Loucy (cell line): ENCODE measurements around the gene RUFY3.

Experiments
- CTCF ChIP-seq: fragments of 200-600 bp; sonication (generic); conservative IDR thresholded peaks from 2 replicates; pipeline ENCODE4 v1.5.1; 2014; ENCODE audit warnings: mild to moderate bottlenecking, antibody characterized with exemption, low read length
- EZH2phosphoT487 ChIP-seq: fragments of 200-600 bp; IDR thresholded peaks from 2 replicates; pipeline ENCODE4 v1.6.1; 2018; ENCODE audit warnings: antibody characterized with exemption, mild to moderate bottlenecking, moderate library complexity, borderline replicate concordance

GRCh38 chr4:70722199-70722791 is 531 bp downstream of the RUFY3 start:
- TF ChIP-seq CTCF (no peak), EZH2phosphoT487 (no peak)
